ENCODE results near the gene CYP27B1. TPM values are rescaled to one million over a fixed set of nuclear protein-coding genes. Genes with fewer than 3 reads are reported as not detected.

Gene CYP27B1
- total and polyA plus RNA-seq, 2 donors from 2014 or later = 3.5 to 33.4 TPM

GRCh38 chr12:57731411-57732080 lies 35.3 kb downstream of the CYP27B1 start:
- TF ChIP-seq CTCF (IDR thresholded peaks at IDR 0.05; ENCODE audit: borderline replicate concordance, extremely low read depth, insufficient read depth) = no peak
- DNase-seq (peak in 1 of 5 donors; percentile 13), FAIRE-seq (no peak)
- intact Hi-C loops (cut with DNase I) = no loop called here
- peaks cover 0 to 14% (median 2%) of the 10 kb centered on the region in 3 donors for H3K4me1 ChIP-seq (ENCODE audit: control insufficient read depth in 2 of 3, insufficient read depth in 2 of 3, low read depth in 1 of 3, low read length in 3 of 3)
- no peak overlapping the region for H3K4me3 ChIP-seq (ENCODE audit: low read length in 3 of 3)
- H3K9me3 ChIP-seq (ENCODE audit: control insufficient read depth in 2 of 3, insufficient read depth in 1 of 3, low read length in 3 of 3) = no peaks in the 10 kb centered on the region
- no peak overlapping the region for H3K9ac ChIP-seq (ENCODE audit: low read length in 3 of 3)
- H3K27ac ChIP-seq (ENCODE audit: low read depth in 2 of 2, low read length in 2 of 2) = no peak overlapping the region
- peaks cover 31% of the 10 kb centered on the region for H3K27me3 ChIP-seq (ENCODE audit: control insufficient read depth, insufficient read depth, low read length)
- no peaks in the 10 kb centered on the region for H3K36me3 ChIP-seq (ENCODE audit: control insufficient read depth in 2 of 3, insufficient read depth in 3 of 3, low read length in 3 of 3)

GRCh38 chr12:57730336-57731067 lies 36.4 kb downstream of the CYP27B1 start:
- Histone ChIP-seq H3K27ac (ENCODE audit: low read depth in 2 of 2, low read length in 2 of 2) (no peak overlapping the region), H3K9me3 (ENCODE audit: control insufficient read depth in 2 of 3, insufficient read depth in 1 of 3, low read length in 3 of 3) (no peaks in the 10 kb centered on the region), H3K9ac (ENCODE audit: low read length in 3 of 3) (no peak overlapping the region), H3K4me3 (ENCODE audit: low read length in 3 of 3) (no peak overlapping the region), H3K4me1 (ENCODE audit: control insufficient read depth in 2 of 3, insufficient read depth in 2 of 3, low read depth in 1 of 3, low read length in 3 of 3) (peaks cover 0 to 12% (median 0%) of the 10 kb centered on the region in 3 donors), H3K36me3 (ENCODE audit: control insufficient read depth in 2 of 3, insufficient read depth in 3 of 3, low read length in 3 of 3) (no peaks in the 10 kb centered on the region), H3K27me3 (ENCODE audit: control insufficient read depth, insufficient read depth, low read length) (peaks cover 26% of the 10 kb centered on the region)
- DNase-seq (peak in 1 of 5 donors; percentile 26), FAIRE-seq (no peak)
- intact Hi-C loops (cut with DNase I) = no loop called here
- TF ChIP-seq CTCF (IDR thresholded peaks at IDR 0.05; ENCODE audit: borderline replicate concordance, extremely low read depth, insufficient read depth) = no peak

GRCh38 chr12:57729321-57729844 lies 37.5 kb downstream of the CYP27B1 start:
- Histone ChIP-seq H3K4me1 (ENCODE audit: control insufficient read depth in 2 of 3, insufficient read depth in 2 of 3, low read depth in 1 of 3, low read length in 3 of 3) (peaks cover 0 to 12% (median 0%) of the 10 kb centered on the region in 3 donors), H3K4me3 (ENCODE audit: low read length in 3 of 3) (no peak overlapping the region), H3K9ac (ENCODE audit: low read length in 3 of 3) (no peak overlapping the region), H3K36me3 (ENCODE audit: control insufficient read depth in 2 of 3, insufficient read depth in 3 of 3, low read length in 3 of 3) (no peaks in the 10 kb centered on the region), H3K9me3 (ENCODE audit: control insufficient read depth in 2 of 3, insufficient read depth in 1 of 3, low read length in 3 of 3) (no peaks in the 10 kb centered on the region), H3K27ac (ENCODE audit: low read depth in 2 of 2, low read length in 2 of 2) (no peak overlapping the region), H3K27me3 (ENCODE audit: control insufficient read depth, insufficient read depth, low read length) (peaks cover 14% of the 10 kb centered on the region)
- DNase-seq (peak in 1 of 5 donors; percentile 16), FAIRE-seq (no peak)
- intact Hi-C loops (cut with DNase I) = no loop called here
- TF ChIP-seq CTCF (IDR thresholded peaks at IDR 0.05; ENCODE audit: borderline replicate concordance, extremely low read depth, insufficient read depth) = no peak

Measured in kidney (tissue), 14 donors.